ENCODE data around the gene SUSD2. TPM values are rescaled to one million over a fixed set of nuclear protein-coding genes. Genes with fewer than 3 reads are reported as not detected.

The SUSD2 gene
- total and polyA plus RNA-seq, 2 of the 8 experiments (the other 6 are each of a cell fraction or from before 2014, with no cell fraction given), result 2.0 to 4.8 TPM

DNA sequence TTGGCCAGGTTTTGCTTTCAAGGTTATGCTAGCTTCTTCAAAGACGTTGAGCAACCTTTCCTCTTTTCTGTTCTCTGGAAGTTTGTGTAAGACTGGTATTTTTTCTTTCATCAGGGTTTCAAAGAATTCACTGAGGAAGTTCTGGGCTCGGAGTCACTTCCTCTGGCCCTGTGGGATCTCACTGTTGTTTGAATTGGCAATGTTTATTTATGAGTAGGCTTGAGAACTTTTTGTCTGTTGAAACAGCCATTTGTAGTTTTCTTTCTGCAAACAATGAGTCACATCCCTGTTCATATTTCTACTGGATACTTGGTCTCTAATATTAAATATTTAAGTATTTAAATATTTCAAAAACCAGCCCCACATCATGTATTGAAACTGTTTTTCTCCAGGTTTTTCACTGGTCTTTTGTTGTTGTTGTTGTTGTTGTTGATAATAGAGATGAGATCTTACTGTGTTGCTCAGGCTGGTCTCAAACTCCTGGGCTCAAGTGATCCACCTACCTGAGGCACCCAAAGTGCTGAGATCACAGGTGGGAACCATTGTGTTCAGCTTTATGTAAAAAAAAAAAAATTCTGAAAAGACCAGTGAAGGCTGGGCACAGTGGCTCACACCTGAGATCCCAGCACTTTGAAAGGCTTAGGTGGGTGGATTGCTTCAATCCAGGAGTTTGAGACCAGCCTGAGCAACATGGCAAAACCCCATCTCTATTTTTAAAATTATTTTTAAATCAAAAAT is 26.9 kb downstream of the SUSD2 start:
- Histone ChIP-seq H2BK120ac (replicated peaks; ENCODE audit: low read depth, low read length) (peak overlapping the region; percentile 39), H3K79me1 (ENCODE audit: low read depth, low read length) (no peaks in the 10 kb centered on the region), H3K9ac (replicated peaks in 1 of 4; ENCODE audit: extremely low read depth in 1 of 4, low read depth in 3 of 4, low read length in 3 of 4) (no peak overlapping the region), H4K20me1 (replicated peaks in 1 of 2; ENCODE audit: control insufficient read depth in 1 of 2, insufficient read depth in 2 of 2, low read length in 2 of 2) (no peaks in the 10 kb centered on the region), H3K27ac (ENCODE audit: low read depth, low read length) (no peak overlapping the region), H3K79me2 (ENCODE audit: control insufficient read depth in 1 of 2, insufficient read depth in 2 of 2, low read length in 2 of 2) (no peaks in the 10 kb centered on the region), H2BK5ac (ENCODE audit: low read depth, low read length) (no peak overlapping the region), H2AFZ (ENCODE audit: low read length) (peak overlapping the region; percentile 13; the same call in 1 of the 2 replicates), H3K23me2 (ENCODE audit: low read depth, low read length) (no peaks in the 10 kb centered on the region), H2BK12ac (ENCODE audit: low read depth, low read length) (no peak overlapping the region), H3K23ac (ENCODE audit: insufficient read length) (no peak overlapping the region), H3K18ac (ENCODE audit: extremely low read depth, low read length) (no peak overlapping the region), H3K4me2 (ENCODE audit: insufficient read depth in 1 of 2, low read depth in 2 of 2, low read length in 2 of 2) (no peak overlapping the region), H4K8ac (ENCODE audit: extremely low read depth, insufficient read depth, low read length) (no peak overlapping the region), H3K4me3 (ENCODE audit: extremely low read depth in 1 of 4, insufficient read depth in 2 of 4, low read depth in 3 of 4, low read length in 4 of 4) (no peak overlapping the region), H3K4ac (replicated peaks; ENCODE audit: insufficient read length, low read depth, low read length) (no peak overlapping the region), H3K27me3 (replicated peaks in 1 of 4; ENCODE audit: control insufficient read depth in 3 of 4, extremely low read depth in 1 of 4, insufficient read depth in 3 of 4, low read length in 3 of 4) (no peaks in the 10 kb centered on the region), H3K56ac (replicated peaks; ENCODE audit: insufficient read length, low read depth, low read length) (no peak overlapping the region), H2AK5ac (ENCODE audit: low read depth, low read length) (no peak overlapping the region), H3K36me3 (ENCODE audit: control insufficient read depth in 2 of 4, insufficient read depth in 4 of 4, low read length in 3 of 4) (no peaks in the 10 kb centered on the region), H4K5ac (ENCODE audit: insufficient read length, low read depth, low read length) (no peak overlapping the region), H3K4me1 (replicated peaks in 1 of 4; ENCODE audit: control insufficient read depth in 3 of 4, insufficient read depth in 4 of 4, low read length in 3 of 4) (peaks cover 0 to 5% (median under 1%) of the 10 kb centered on the region in 4 experiments; a peak in 1 of 7 replicates), H3K14ac (ENCODE audit: insufficient read length) (no peak overlapping the region), H2BK15ac (ENCODE audit: low read length) (no peak overlapping the region), H4K91ac (replicated peaks; ENCODE audit: insufficient read length, low read length) (no peak overlapping the region), H3K9me3 (ENCODE audit: insufficient read depth in 2 of 2, low read depth in 1 of 2, low read length in 1 of 2) (peaks cover 0 to 5% of the 10 kb centered on the region in 2 experiments; a peak in 2 of 4 replicates), H2BK20ac (ENCODE audit: low read length) (no peak overlapping the region)
- ChIA-PET POLR2A (ENCODE audit: partially characterized antibody) (no interaction called here), CTCF (ENCODE audit: partially characterized antibody) (interaction anchor here (1.0 to 3.2 kb wide), 4 partner anchors 19 to 35 kb away, joined by 3 to 17 read pairs (median 6); no protein-coding TSS in a partner anchor)
- FAIRE-seq, result no peak
- no peak for DNase-seq (ENCODE audit: low read depth in 1 of 2, low spot score in 2 of 2)
- WGBS, 2 experiments (ENCODE audit: extremely low coverage in 1 of 2, insufficient coverage in 1 of 2, insufficient read length in 1 of 2, insufficient replicate concordance in 2 of 2, low coverage in 1 of 2, low lambda C conversion rate in 2 of 2, missing lambda C conversion rate in 1 of 2), result 69% methylated on average over 2 of the region's 2 CpGs; no CpG with 5 or more reads in 1 of the 2 experiments
- TF ChIP-seq CEBPB (IDR thresholded peaks at IDR 0.05; ENCODE audit: low read depth, low read length) (no peak), RXRA (IDR thresholded peaks at IDR 0.05; ENCODE audit: insufficient read depth, low read depth, low read length) (no peak)
